Stimulated activated CD8-positive, alpha-beta memory T cell treated with anti-CD3 and anti-CD28 coated beads, Interleukin-7, amount 100 ng/mL, for 1 hour (primary cell): Measurements from ENCODE around the gene BATF.

ENCODE experiments used
- DNase-seq, 2 donors: peaks; one replicate each; pipeline ENCODE4 v3.0.0-alpha.2; 2020; ENCODE audit warnings: low read depth in 2 of 2

The BATF gene

DNA sequence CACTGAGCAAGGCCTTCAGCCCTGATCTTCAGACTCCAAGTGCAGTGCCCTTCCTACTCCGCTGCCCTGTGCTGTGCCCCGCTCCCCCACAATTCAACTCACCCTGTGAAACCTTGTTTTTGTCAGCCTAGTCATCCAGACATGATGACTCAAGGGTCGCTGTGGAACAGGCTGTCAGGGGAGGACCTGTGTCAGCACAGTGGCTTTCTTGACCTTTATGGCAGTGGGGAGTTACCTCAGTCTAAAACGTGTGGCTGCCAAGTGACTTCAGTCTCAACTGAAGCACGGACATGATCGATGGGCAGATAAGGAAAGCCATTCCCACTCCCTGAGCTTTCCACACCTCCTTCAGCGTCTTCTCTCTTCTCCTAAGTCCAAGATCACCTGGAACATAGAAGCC lies 39.8 kb downstream of the BATF start:
- no peak for DNase-seq

DNA sequence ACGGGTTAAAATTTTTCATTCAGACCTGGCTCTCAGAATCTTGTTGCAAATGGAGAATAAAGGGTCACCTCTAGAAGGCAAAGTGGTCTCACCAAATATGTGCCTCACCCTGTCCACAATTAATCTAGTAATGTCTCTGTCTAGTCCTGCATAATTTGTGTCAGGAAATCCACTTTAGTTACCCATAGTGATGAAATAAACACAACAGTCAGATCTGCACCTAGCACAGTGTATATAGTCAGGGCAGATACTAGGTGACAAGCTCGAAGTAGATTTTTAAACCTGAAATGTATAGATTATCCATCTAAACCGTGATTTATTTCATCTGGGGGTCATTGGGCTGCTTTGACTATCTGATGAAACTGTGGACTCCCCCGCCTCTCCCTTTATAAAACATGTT lies 40.2 kb downstream of the BATF start:
- DNase-seq, result no peak

DNA sequence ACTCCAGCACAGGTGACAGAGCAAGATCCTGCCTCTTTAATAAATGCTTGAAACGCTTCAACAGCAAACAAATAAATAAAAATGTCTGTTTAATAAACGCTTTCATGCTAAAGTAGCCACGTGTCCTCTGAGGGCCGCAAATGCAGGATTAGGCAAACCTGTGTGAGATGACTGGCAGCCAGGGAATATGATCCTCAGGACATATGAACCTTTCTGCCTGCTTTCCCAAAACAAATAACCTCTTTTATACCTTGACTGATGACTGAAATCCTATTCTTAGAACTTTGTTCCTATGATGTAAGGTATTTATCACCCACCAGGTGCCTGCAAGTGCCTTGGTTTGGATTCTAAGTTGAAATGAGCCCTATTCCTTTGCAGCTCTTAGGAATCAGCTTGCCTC lies 41.7 kb downstream of the BATF start:
- DNase-seq, result no peak

DNA sequence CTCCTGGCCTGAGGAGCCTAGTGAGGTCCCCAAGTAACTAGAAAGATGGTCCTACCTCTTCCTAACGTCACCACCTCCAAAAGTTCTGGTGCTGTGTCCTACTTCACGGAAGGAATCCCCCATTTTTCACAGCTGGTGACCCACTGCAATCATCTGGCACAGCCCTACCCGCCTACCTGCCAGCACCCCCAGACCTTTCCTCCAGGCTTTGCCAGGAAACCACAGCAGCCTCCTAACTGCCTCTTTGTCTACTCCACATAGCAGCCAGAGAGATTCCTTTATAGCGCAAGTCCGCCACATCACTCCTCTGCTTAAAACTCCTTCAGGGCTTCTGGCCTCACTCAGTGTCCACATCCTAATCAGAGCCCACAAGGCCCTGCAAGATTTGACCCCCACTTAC lies 42.8 kb downstream of the BATF start:
- no peak for DNase-seq

DNA sequence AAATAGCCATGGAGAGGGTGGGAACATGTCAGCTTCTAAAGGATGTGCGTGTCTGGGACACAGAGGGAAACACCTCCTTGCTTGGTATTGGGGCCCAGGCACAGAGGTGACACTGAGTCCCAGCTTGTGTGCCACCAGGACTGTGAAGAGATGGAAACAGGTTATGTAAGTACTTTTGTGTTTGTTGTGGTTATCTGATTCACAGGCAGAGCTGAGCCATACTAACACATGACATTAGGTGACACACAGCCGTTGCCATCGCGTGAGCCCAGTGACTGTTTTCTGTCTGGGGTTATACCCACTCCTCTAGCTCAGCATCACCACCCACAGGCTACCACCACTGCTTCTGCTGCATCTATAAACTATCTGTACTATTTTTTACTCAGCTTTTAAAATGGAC lies 44.1 kb downstream of the BATF start:
- no peak for DNase-seq

DNA sequence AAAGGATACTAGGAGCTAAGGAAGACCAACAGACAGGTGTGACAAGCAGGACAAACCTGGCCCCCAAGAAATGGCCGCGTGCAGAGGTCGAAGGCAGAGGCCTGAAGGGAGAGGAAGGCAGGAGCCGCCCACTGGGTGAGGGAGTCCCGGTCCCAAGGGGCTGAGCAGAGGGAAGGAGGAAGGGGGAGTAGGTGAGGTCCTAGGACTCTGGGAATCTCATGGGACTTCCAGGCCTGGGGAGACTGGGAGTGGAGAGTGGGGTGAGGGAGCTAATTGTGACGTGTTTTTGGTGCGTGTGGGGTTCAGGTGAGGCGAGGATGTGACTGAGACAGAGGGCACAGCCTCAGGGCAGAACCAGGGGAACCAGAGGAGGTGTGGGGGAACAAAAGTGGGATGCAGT lies 44.5 kb downstream of the BATF start:
- DNase-seq, result no peak

DNA sequence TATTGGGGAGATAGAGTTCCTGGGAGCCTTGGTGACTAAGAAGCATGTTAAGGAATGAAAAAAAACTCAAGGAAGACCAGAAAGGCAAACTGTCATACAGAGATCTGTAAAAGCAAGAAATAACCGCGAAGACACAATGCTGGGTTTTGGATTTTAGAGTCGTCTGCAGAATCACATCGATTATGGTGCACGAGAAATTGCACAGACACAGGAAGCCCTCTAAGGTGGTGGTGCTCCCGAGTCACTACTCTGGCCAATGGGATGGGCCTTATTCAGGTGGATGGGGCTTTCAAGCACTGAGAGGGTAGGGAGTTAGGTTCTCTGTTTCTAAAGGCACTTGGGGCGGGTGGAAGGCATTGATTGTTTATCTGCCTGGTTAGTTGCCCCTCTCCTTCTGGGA lies 45.9 kb downstream of the BATF start:
- DNase-seq, result no peak

DNA sequence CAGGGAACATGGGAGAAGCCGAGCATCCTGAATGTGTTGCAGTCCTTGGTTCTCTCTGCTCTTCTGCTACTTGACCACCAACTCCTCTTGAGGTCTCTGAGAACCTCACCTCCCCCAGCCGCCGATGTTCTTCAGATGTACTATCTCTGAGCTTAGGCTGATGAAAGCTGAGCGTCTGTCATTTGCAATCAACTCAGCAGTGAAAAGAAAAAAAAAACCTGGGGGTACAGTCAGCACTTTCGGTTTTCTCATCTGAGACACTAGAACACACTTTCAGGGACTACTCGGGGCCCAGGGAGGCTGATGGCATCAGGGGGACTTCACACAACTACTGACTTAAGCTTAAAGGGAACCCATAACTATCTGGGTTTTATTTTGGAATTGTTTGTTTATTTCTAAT lies 46.5 kb downstream of the BATF start:
- DNase-seq, result no peak

DNA sequence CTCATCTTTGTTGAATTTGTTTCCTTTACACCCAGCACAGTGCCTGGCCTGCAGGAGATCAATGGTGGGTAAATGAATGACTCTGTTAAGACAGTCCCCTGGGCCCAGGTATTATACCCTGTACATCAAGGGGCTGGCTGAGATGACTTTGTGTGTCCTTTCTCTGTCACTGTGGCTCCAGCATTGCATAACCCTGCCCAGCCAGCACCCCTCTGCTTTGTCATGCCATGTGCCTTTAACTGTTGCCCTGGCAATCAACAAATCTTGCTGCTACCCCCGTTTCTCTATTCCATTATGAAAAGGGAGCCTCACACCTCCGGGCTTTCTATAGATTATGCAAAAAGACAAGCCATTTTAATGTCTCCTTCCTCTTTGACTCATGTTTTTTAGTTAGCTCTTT lies 48.5 kb downstream of the BATF start:
- DNase-seq, result no peak

DNA sequence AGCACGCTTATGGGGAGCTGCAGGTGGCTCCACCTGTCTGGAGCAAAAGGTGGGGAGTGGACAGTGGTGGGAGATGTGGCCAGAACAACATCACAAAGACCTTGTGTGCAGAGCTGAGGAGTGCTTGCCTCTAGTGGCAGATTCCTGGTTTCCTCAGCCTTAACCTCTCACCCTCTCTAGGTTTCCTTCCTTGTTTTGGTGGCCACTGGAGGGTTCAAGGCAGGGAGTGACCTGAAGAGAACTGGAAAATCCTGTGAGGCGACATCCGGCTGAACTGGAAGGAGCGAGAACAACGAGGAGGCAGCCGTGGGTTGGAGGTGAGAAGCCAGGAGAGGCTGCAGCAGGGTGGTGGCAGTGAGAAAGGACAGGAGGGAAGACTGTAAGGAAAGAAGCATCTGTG lies 49.8 kb downstream of the BATF start:
- no peak for DNase-seq

DNA sequence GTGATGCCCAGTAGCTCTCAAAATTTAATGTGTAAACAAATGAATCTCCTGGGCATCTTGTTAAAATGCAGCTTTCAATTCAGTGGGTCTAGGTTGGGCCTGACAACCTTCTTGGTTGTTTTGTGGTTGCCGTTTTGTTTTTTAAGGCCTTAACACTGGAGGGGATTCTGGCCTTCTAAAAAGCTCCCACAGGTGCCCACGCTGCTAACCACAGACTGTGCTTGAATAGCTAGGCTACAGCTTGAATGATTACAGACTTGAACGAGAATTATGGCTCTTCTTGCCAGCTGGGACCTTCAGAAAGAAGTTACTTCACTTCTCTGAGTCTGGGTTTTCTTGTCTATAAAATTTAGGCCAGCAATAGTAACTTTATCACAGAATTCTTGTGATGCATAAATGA lies 54.8 kb downstream of the BATF start:
- DNase-seq, result no peak

DNA sequence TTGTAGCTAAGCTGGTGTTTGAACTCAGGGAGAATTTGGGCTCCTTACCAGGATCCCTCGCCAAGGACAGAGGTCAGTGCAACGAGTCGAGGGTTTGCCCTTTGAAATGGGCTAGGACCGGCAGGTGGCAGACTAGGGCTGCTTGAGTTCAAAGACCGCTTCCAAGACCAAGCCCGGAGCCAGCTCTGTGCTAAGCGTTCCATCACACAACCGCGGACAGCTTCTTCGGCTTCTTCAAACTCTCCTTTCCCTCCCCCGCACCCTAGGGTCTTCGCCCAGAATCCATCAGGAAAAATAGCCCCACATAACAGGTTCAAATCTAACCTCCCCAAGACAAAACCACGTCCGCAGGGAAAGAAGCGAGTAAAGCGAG lies 55.4 kb downstream of the BATF start:
- DNase-seq, result peak; percentile 40 to 45

DNA sequence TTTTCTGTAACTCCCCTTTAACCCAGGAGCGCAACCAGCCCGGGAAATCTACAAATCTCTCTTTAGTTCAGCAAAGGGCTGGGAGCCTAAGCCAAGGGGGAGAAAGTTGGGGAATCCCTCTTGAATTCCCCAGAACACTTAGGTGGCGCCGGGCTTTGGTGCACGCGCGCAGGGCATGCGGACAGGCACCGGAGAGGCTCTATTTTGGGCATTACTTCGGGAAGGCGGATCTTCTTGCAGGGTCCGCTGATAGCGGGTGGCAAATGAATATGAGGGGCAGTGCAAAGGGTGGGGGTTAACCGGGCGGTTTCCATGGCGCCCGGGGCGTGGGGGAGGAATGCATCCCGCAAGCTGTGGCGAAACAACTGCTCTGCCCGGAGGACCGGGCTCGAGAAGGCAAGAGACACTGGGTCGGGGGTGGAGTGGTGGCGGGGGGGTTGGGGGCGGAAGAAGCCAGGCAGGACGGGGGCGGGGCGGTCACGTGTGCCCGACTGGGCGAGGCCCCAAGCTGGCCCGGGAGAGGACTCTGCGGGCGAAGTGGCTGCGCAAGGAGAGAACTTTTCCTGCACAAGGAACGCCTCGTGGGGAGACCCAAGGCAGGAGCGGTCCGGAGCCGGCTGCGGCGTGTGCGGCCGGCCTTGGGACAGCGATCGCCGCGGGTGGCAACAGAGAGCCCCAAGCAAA lies 56.0 kb downstream of the BATF start, which contains the start of gene FLVCR2:
Gene FLVCR2, plus strand, starts transcription at position 519 of the 684 bp plus-strand sequence. CDS start 353 bp downstream, outside the sequence.
- DNase-seq, result peak in 1 of 2 donors; percentile 39

DNA sequence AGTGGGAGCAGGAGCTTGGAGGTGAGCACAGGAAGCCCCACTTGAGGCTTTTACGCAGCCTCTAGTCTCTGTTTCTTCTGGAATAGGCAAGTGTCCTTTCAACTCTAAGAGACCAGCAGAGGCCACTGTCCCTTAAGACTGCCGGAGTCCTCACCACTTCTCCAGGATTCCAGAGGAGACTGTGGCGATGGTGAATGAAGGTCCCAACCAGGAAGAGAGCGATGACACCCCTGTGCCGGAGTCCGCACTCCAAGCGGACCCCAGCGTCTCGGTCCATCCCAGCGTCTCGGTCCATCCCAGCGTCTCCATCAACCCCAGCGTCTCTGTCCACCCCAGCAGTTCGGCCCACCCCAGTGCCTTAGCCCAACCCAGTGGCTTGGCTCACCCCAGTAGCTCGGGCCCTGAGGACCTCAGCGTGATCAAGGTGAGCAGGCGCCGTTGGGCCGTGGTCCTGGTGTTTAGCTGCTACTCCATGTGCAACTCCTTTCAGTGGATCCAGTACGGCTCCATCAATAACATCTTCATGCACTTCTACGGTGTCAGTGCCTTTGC lies 56.6 kb downstream of the BATF start:
- DNase-seq, result no peak

DNA sequence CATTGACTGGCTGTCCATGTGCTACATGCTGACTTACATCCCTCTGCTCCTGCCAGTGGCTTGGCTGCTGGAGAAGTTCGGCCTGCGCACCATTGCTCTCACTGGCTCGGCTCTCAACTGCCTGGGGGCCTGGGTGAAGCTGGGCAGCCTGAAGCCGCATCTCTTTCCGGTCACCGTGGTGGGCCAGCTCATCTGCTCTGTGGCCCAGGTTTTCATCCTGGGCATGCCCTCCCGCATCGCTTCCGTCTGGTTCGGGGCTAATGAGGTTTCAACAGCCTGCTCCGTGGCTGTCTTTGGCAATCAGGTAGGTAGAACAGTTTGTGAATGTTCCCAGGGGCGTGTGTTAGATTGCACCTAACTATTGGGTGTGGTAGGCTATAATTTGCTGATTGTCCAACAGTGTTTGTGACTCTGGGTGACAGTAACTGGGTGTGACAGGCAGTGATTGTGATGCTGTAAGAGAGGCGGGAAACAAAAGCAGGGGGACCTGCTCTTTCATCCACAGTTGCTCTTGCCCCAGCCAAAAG lies 57.1 kb downstream of the BATF start:
- no peak for DNase-seq

DNA sequence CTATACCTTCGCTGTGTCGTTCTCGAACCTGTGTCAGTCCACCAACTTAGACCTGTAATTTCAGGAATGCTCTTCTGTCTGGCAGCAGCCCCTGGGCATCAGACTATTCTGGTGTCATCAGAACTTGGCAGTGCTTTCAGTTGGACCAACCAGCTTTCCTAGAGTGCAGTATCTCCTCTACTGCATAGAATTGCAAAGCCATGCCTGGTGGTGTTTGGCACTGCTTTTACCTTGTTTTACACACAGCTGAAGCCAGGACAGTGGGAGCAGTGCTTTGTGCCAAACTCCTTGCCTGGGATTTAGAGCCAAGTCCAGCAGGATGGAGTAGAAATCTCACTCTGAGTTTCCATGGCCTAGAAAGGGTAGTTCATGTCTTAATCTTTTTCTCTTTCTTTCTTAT lies 57.6 kb downstream of the BATF start:
- no peak for DNase-seq

DNA sequence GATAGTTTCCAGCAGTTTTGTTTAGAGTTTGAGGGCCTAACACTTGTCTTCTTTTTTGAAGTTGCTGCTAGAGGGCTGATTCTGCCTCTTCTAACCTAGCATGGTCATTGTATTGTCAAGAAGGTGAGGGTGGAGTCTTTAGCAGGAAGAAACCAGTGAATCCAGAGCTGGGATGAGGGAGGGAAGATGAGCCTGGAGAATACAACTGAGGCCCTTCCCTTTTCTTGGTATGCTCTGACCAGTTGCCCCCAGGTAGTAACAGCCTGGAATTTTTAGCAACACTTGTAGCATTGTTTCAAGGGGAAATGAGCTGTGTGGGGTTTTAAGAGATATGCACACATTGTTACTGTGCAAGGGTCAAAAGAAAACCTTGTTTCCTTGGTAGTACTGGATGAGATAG lies 65.1 kb downstream of the BATF start:
- DNase-seq, result no peak

DNA sequence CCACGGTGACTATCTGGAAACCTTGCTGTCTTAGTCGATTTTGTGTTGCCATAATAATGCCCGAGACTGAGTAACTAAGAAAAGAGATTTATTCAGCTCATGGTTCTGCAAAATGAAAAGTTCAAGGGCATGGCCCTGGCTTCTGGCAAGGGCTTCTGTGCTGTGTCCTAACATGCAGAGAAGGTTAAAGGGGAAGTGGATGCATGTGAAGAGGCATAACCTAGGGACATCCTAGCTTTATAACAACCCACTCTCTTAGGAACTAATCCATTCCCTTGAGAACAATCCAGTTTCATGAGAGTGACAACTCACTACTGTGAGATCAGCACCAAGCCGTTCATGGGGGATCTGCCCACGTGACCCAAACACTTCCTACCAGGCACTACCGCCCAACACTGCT lies 67.7 kb downstream of the BATF start:
- DNase-seq, result no peak

DNA sequence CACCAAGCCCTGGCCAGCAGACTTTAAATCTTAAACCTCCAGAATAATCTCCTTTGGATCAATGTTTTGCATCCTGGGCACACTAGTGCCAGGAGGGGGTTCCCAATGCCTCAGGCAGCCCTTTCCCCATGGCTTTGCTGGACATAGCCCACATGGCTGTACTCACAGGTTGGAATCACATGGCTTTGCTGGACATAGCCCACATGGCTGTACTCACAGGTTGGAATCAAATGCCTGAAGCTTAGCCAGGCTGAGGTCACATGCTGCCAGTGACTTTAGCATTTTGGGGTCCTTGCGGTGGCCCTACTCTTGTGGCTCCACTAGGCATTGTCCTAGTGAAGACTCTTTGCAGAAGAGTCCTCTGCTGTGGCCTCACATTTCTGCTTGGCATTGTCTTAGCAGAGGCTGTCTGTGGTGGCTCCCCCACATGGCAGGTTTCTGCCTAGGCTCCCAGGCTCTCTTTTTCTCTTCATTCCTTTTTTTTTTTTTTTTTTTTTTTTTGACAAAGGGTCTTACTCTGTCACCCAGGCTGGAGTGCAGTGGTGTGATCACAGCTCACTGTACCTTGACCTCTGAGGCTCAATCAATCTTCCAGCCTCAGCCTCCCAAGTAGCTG lies 69.2 kb downstream of the BATF start:
- DNase-seq, result no peak

DNA sequence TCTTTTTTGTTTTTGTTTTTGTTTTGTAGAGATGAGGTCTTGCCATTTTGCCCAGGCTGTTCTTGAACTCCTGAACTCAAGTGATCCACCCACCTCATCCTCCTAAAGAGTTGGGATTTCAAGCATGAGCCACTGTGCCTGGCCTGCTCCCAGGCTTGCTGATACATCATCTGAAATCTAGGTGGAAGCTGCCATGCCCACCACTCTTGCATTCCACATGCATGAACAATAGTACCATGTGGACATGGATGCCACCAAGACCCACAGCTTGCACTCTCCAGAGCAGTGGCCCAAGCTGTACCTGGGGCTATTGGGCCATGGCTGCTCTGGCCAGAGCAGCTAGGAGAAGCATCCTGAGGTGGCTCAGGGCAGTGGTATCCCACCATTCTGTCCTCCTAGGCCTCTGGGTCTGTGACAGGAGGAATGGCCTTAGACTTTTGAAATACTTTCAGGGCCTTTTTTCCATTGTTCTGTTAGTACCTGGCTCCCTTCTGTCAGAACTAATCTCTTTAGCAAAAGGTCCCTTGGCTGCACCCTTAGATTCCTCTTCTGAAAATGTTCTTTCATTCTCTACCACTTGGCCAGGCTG lies 69.8 kb downstream of the BATF start:
- no peak for DNase-seq

DNA sequence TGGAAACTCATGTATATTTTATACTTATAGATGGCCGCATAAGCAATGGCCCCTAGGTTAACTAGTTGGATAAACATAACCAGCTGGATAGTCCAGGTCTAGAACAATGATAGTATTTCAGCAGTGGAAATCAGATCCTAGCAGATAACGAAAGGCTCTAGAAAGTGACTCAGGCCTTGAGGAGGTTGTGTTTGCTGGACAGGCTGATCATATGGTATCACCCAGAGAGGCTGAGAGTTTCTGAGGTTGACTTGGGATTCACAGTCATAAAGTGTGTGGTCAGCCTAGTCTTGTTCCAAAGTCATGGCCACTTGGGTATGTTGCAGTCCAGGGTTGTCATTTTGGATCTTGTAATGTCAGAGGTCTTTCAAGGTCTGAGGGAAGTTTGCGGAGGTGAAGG lies 73.0 kb downstream of the BATF start:
- no peak for DNase-seq
